GM10248 (cell line): ENCODE data around the gene PRRC2B.

Source experiments
- CTCF ChIA-PET: fragments of 300-600 bp; sonication (Branson Sonifier 250); formaldehyde crosslinking; extraction: SDS; loops from one replicate; lab custom pipeline; 2021; ENCODE audit warnings: antibody characterized with exemption; lab: Yijun Ruan, JAX
- POLR2A ChIA-PET: fragments of 350-650 bp; sonication (Branson Sonifier 250); formaldehyde crosslinking; extraction: SDS; loops from one replicate; lab custom pipeline; 2020; ENCODE audit warnings: antibody characterized with exemption; lab: Yijun Ruan, JAX
- DNase-seq: peaks from one replicate; pipeline ENCODE4 v3.0.0; 2012; ENCODE audit errors: extremely low spot score
- TF ChIP-seq, protein P1 (sequence below): IDR thresholded peaks from 2 replicates; pipeline ENCODE4 v1.5.1; 2012; ENCODE audit warnings: mild to moderate bottlenecking, low read depth; ENCODE audit errors: extremely low read depth, missing control alignments, control extremely low read depth

PRRC2B gene

DNA sequence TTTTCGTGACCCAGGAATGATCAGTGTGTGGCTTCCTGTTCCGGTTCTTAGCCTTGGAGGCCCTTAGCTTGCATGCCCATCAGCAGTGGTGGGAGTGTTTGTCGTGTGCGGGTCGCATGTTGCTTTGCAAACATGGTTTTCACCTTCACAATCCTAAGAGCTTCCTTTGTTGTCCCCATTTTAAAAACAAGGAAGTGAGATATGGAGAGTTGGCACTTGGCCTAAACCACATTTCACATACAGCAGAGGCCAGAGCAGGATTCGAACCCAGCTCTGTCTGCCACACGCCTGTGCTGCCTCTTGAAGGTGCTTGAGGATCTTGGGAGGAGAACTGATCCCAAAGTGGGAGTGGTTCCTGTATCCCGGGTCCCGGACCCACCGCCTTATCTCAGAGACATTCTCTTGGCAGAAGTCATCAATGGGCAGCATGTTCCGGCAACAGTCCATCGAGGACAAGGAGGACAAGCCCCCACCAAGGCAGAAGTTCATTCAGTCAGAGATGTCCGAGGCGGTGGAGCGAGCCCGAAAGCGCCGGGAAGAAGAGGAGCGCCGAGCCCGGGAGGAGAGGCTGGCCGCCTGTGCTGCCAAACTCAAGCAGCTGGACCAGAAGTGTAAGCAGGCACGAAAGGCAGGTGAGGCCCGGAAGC, 70.6 kb downstream of the PRRC2B start:
- ChIA-PET POLR2A (no interaction called here), CTCF (interaction anchor here (2.2 kb wide), 1 partner anchor 11 kb away, joined by 6 read pairs; no protein-coding TSS in a partner anchor)
- no peak for DNase-seq
- TF ChIP-seq, protein P1, sequence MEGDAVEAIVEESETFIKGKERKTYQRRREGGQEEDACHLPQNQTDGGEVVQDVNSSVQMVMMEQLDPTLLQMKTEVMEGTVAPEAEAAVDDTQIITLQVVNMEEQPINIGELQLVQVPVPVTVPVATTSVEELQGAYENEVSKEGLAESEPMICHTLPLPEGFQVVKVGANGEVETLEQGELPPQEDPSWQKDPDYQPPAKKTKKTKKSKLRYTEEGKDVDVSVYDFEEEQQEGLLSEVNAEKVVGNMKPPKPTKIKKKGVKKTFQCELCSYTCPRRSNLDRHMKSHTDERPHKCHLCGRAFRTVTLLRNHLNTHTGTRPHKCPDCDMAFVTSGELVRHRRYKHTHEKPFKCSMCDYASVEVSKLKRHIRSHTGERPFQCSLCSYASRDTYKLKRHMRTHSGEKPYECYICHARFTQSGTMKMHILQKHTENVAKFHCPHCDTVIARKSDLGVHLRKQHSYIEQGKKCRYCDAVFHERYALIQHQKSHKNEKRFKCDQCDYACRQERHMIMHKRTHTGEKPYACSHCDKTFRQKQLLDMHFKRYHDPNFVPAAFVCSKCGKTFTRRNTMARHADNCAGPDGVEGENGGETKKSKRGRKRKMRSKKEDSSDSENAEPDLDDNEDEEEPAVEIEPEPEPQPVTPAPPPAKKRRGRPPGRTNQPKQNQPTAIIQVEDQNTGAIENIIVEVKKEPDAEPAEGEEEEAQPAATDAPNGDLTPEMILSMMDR, result no peak

DNA sequence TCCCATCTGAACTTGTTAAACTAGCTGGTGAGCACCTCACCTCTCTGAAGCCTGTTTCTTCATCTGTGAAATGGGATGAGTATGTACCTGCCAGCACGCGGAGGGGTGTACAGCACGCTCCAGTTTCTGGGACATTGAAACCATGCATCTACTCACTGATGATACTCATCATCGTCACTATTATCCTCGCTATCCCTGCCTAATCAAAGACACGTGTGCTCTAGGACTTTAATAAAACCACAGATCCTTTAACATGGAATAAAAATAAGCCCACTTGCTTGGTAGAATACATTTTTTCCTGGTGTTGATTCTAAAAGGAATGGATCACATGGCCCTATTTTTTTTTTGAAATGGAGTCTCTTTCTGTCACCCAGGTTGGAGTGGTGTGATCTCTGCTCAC, 71.5 kb downstream of the PRRC2B start:
- ChIA-PET CTCF (interaction anchor here (2.2 kb wide), 1 partner anchor 10 kb away, joined by 6 read pairs; no protein-coding TSS in a partner anchor), POLR2A (no interaction called here)
- TF ChIP-seq, protein P1, result no peak
- DNase-seq, result no peak

DNA sequence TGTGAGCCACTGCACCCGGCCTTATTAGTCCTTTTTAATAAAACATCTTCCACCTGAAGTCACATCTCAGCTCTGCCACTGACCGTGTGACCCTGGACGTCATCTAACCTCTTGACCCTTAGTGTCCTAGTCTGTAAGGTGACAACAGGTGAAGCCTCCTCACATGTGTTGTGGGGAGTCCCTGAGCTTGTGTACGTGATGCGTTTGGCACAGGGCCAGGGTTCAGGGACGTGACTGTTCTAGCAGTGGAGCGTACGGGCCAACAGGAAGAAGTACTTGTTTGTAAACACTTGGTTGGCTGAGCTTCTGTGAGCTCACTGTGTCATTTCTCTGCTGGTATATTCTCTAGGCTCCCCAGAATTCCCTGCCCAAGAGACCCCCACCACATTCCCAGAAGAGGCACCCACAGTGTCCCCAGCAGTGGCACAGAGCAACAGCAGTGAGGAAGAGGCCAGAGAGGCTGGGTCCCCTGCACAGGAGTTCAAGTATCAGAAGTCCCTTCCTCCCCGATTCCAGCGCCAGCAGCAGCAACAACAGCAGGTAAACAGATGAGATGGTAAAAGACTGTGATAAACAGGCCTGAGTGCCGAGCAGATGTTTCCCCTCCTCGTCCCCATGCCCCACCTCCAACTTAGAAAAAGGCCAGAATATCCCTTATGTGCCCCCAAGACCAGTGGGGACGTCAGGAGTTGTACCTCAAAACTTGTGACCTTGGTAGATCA, 73.5 kb downstream of the PRRC2B start:
- DNase-seq, result no peak
- ChIA-PET POLR2A (no interaction called here), CTCF (interaction anchor here (0.8 to 1.0 kb wide), 2 partner anchors 11 to 289 kb away, joined by 3 to 5 read pairs; no protein-coding TSS in a partner anchor)
- TF ChIP-seq, protein P1, result no peak

DNA sequence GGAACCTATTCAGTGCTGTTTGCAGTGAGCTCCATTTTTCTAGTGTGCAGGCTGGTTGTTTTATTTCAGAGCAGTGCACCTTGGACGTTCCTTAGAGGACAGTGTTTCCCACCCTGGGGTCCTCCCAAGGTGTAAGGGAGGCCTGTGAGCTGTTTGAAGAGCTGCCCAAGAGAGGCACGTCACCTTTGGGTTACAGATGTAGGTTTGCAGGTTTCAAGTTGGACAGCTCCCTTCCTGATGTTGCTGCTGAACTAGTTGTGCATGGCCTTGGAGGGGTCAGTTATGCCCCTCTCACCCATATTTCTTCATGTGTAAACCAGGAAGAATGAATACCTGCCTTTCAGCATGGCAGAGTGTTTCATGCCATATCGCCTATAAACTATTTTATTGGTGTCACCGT, 74.1 kb downstream of the PRRC2B start:
- ChIA-PET POLR2A (no interaction called here), CTCF (interaction anchor here (0.8 to 1.0 kb wide), 2 partner anchors 10 to 290 kb away, joined by 3 to 5 read pairs; no protein-coding TSS in a partner anchor)
- TF ChIP-seq, protein P1, result no peak
- no peak for DNase-seq

DNA sequence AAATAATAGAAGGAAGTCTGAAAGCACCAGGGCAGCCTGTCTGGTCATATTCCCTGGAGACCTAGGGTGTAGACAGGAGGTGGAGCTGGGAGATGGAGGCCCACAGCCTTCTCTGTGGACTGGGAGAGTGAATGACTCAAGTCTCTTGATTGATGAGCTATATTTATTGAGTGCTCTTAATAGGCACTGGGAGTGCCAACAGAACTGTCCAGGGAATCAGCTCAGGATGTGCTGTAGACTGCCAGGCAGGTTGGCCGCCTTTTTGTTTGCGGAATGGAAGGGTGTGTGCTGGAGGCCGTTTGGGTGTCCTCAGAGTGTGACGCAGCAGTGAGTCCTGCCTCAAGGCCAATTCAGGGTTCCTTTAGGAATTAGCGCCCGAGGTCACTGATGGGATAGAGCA, 75.5 kb downstream of the PRRC2B start:
- POLR2A ChIA-PET, result no interaction called here
- DNase-seq, result no peak
- CTCF ChIA-PET, result interaction anchor here (1.2 to 1.9 kb wide), 4 partner anchors 9 to 119 kb away, joined by 4 to 5 read pairs (median 4); no protein-coding TSS in a partner anchor
- TF ChIP-seq, protein P1, result no peak

DNA sequence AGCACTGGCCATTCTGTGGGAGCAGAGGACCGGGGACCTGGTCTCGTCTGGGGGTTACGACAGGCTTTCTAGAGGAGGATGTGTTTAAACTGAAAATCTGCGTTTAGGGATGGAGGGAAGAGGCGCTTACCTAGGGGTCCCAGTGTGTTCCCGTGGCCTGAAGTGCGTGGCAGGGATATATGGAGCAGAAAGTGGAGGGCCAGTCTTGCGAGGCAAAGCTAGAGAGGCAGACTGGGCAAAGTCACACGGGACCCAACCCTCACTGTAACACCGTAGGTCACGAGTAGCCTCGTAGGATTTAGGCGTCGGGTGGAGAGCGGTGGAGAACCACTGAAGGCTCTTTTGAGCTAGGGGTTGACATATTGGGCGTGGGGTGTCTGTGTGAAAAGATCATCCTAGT, 76.1 kb downstream of the PRRC2B start:
- CTCF ChIA-PET, result interaction anchor here (1.2 to 1.9 kb wide), 4 partner anchors 8 to 120 kb away, joined by 4 to 5 read pairs (median 4); no protein-coding TSS in a partner anchor
- TF ChIP-seq, protein P1, result no peak
- POLR2A ChIA-PET, result no interaction called here
- no peak for DNase-seq
